GM03348 (cell line): ENCODE data around the gene UBE2L6.
"Not testable (repeated sequence)": the region's sequence is repeated elsewhere in the genome, so short reads cannot be mapped to it uniquely, and the experiment has no call there.

Source experiments
- DNase-seq: peaks from one replicate; pipeline ENCODE4 v3.0.0; 2012; ENCODE audit warnings: low spot score

The UBE2L6 gene

DNA sequence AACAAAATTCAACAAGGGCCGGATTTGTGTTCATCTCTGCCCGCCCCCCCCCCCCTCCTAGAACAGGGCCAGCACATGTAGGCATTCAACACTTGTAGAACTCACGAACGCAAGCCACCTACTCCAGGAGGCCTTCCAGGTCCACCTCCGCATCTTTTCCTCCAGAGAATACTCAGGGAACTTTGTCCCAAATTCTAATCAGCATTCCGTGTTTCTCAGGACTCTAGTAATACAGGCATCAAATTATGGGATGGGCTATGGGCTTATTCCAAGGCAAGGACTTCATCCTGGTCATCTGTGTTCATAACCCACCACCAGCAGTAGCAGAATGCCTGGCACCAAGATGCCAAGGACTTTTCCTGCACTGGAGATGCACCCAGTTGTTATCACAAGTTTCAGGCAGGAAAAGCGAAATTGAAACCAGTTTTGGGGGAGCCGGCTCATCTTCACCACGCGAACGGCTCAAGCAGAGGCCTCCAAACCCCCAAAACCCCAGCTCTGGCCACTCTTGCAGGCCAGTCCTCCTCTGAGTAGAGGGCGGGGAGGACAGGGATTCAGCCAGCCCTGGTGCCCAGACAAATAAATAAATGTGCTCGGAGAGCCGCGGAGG lies 462 bp downstream of the UBE2L6 start:
- peak; percentile 29 for DNase-seq

DNA sequence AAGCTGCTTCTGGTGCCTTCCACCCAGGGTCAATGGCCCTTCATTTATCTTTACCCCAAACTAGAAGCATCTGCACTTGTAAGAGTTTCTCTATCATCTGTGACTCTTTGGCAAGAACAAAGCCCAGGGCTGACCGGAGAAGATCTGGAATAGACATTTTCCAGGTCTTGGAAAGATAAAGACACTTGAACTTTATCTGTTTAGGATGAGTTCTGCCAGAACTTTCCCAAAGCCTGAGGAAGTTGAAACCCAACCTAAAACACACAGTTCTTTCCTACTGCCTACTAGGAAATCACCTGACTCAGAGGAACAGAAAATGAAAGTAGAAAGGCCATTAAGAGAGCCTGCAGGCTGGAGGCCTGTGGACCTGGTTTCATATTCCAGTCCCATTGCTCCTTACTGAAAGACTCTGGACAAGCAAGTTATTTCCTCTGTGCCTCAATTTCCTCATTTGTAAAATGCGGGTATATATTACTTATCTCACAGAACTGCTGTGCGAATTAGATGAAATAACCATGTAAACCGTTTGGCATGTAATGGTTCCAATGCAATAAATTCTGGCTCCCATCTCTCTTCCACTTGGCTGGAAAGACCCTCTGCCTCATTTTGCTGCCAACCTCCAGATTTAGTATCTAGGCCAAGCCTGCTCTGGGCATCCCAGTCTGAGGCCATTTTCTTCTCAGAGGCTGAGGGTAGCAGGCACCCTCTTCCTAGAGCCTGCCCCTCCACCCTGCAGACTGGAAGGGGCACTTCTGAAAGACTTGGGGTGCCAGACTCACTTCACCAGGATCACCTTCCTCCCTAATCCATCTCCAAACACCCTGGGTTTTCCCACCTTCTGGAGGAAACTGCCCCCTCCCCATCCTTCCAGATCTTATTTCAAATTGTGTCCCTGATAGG lies 1.2 kb downstream of the UBE2L6 start:
- peak; percentile 63 for DNase-seq

DNA sequence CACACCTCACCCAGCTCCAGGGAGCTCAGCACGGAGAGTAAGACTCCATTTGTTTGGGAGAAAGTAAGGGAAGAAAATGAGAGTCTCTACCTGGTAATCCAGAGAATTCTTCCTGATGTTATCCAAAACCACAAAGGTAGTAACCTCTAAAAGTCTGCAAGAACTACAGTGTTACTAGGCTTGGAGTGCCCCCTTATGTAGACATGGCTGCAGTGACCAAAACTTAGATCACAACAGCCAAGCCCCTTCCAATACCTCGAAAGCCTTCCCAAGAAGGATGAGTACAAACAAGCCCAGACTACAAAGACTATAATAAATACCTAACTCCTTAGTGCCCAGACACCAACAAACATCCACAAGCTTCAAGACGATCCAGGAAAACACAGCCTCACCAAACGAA lies 4.9 kb downstream of the UBE2L6 start:
- DNase-seq: no peak

DNA sequence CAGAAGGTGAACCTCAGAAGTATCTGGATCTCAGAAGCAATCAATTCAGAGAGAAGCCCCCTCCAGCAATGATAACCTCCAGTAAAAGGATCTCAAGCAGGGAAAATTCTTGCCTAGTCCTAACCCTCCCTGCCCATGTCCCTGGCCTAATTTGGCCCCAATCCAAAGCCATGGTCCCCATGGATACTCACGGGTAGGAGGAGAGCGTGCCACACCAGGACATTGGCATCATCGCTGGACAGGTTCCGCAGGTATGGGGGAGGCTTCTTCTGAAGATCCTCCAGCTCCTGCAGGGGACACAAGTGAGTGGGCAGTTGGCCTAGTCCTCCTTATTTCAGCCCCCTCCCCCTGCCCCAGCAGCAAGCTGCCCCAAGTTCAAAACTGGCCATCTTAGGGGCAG lies 7.3 kb downstream of the UBE2L6 start:
- DNase-seq: no peak

DNA sequence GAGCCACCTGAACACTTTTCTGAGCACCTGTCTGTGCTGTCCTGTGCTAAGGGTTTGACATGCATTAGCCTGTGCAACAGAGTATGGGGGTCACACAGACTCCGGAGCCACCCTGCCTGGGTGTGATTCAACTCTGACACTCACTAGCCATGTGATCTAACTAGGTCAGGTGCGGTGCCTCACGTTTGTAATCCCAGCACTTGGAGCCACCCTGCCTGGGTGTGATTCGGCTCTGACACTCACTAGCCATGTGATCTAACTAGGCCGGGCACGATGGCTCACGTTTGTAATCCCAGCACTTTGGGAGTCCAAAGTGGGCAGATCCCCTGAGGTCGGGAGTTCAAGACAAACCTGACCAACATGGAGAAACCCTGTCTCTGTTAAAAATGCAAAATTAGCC lies 11.4 kb downstream of the UBE2L6 start:
- DNase-seq: no peak

DNA sequence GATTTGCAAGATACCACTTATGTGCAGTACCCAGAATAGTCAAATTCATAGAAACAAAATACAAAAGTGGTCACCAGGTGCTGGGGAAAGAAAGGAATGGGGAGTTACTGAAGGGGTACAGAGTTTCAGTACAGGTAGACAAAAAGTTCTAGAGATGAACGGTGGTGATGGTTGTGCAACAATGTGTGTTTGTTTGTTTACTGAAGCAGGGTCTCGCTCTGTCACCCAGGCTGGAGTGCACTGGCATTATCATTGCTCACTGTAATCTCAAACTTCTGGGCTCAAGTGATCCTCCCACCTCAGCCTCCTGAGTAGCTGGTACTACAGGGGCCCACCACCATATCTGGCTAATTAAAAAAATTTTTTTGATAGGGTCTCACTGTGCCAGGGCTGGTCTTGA lies 12.1 kb downstream of the UBE2L6 start:
- no peak for DNase-seq

DNA sequence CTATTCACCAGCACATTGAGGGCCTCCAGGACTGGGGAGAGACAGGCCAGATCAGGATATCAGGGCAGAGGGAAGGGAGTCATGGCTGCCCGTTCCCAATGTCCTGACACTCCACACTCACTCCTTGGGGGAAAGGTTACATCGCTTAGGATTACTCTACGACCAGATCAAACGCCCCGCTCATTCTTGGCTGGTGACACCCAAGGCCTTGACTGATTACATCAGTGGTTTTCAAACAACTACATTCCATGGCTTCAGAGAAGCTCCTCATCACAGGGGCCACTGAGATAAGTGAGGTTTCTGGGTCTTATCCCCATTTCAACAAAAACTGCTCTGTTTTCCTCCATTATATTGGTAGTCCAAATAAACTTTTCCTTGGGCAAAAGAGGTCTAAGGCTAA lies 15.0 kb downstream of the UBE2L6 start:
- DNase-seq: no peak

DNA sequence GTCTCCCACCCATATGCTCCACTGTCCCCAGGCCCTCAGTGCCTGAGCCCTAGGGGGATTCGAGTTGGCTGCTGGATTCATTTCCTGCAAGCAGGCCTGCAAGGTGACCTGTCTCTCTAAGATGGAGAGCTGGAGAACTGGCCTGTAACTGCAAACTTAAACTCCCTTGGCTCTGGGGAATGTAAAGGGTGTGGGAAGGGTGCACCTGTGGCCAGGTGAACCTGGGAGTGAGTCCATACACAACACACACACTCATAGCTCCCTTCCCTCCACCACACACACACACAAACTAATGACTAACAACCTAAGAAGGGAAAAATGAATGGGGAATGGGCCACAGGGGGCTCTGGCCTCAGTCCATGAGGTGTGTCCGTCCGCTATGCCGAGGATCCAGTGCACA lies 15.5 kb downstream of the UBE2L6 start:
- DNase-seq: no peak

DNA sequence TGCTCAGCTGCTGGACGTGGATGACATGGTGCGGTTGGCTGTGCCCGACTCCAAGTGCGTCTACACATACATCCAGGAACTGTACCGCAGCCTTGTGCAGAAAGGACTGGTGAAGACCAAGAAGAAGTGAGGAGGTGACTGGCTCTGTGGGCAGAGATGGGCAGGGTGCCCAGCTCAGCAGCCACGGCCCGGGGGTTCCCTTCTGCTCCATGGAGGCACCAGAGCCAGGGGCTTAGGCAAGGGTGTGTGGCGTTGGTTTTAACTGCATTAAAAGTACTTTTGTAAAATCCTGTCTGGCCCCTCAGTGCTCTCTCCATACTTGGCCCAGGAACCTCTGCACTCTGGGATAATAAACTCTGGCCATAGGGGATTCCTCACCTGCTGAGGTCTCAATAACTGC lies 17.5 kb downstream of the UBE2L6 start:
- DNase-seq: no peak

DNA sequence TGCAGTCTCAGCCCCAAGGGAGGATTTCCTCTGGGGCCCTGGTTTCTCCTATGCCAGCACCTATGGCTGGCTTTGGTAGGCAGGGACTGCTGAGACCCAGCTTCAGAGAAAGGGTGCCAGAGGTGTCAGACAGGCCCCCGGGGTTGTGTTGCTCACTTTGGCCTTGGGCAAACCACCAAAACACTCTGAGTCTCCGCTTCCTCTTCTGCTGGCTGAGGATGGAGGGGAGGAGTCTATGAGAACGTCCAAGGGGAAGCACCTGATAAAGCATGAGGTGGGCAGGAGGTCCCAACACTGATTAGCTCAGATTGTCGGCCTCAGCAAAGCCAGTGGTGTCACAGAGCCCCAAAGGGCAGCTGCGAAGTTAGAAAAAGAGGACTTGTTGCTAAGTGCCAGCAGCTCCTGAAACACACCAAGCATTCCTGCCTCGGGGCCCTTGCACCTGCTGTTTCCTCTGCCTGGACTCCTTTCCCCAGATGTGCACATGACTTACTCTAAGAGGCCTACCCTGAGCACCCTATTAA lies 19.6 kb downstream of the UBE2L6 start:
- no peak for DNase-seq

DNA sequence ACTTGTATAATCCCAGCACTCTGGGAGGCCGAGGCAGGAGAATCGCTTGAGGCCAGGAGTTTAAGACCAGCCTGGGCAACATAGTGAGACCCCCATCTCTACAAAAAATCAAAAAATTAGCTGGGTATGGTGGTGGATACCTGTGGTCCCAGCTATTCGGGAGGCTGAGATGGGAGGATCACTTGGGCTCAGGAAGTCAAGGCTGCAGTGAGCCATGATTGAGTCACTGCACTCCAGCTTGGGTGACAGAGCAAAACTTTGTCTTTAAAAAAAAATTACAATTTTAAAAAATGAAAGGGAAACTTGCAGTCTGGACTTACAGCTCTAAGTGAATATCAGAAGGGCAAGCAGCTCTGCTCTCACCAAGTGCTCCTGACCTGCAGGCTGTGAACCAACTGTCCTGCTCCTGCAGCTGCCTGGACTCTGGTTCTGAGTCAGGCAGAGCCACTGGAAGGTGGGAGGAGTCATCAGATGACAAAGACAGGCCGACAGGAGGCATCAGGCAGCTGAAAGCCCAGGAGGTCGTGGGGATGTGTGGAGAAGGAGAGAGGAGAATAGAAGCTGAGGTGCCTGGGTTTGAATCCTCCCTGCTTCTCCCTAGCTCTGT lies 20.5 kb downstream of the UBE2L6 start:
- DNase-seq: peak; percentile 65

DNA sequence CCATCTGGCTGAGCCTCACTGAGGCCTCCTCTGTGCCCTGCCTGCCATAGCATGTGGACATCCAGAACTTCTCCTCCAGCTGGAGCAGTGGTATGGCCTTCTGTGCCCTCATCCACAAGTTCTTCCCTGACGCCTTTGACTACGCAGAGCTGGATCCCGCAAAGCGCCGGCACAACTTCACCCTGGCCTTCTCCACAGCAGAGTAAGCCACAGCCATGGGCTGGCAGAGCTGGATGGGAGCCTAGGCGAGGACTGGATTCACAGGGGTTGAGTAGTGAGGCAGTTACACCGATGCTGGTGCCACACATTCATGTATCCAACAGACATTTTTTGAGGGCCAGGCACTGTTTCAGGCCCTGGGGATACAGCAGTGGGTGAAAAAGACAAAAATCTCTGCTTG lies 21.0 kb downstream of the UBE2L6 start:
- no peak for DNase-seq

DNA sequence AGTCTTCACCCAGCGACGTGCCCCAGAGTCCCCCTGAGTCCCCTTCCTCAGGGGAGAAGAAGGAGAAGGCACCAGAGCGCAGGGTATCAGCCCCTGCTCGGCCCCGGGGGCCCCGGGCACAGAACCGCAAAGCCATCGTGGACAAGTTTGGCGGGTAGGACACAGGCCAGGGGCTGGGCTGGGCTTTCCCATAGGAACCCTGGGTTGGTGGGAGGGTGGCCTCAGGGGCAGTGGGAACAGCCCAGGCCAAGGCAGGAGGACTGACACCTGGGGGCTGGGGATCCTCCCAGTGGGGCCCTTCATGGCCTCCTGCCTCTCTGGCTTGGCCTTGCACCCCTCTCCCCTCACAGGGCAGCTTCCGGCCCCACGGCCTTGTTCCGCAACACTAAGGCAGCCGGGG lies 21.6 kb downstream of the UBE2L6 start:
- no peak for DNase-seq

DNA sequence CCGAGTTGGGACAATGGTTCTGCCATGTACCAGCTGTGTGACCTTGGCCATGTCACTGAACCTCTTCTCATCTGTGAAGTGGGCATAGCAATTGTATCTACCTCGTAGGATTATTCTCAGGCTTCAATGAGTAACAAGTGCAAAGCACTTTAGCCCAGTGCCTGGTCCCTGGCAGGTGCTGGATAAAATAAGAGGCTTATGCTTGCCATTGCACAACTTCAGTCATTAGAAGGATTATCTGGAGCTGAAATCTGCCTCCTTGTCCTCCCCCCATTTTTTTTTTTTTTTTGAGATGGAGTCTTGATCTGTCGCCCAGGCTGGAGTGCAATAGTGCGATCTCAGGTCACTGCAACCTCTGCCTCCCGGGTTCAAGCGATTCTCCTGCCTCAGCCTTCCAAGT lies 22.9 kb downstream of the UBE2L6 start:
- DNase-seq: no peak

DNA sequence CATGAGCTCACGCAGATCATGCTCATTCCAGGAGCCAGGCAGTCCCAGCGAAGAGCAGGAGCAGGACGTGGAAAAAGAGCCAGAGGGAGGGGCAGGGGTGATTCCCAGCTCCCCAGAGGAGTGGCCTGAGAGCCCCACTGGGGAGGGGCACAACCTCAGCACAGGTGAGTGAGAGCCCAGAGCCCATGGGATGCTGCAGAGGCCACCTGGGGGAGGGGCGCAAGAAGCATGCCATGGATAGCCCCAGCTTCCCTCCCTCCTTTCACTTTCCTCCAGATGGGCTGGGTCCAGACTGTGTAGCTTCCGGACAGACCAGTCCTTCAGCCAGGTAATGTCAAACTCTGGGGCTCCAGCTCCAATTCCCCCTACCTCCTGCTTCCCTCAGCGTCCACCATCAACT lies 23.9 kb downstream of the UBE2L6 start:
- DNase-seq: no peak

DNA sequence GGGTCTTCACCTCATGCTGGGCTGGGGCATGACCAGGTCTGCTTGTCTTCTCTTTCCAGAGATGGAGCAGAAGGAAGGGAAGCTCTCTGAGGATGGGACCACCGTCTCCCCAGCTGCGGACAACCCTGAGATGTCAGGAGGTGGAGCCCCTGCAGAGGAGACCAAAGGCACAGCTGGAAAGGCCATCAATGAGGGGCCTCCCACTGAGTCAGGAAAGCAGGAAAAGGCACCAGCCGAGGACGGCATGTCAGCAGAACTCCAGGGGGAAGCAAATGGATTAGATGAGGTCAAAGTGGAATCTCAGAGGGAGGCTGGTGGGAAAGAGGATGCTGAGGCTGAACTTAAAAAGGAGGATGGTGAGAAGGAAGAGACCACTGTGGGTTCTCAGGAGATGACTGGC lies 24.9 kb downstream of the UBE2L6 start:
- no peak for DNase-seq

DNA sequence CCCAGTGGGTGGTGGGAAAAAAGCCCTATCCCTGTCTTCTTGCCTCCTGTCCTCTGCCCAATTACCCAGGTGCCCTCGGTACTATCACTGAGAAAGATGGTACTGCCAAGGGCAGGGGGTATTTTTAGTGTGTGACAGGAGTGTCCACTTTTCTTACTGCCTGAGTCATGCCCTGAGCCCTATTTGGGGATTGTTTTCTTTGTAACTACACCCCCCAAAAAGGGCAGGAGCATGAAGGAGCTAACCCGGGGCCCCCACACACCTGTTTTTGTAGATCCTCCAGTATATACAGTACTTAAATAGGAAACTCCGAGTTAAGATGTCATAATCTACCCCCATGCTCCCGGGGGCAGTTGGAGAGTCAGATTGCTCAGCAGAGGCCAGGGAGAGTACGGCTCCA lies 26.3 kb downstream of the UBE2L6 start:
- DNase-seq: no peak

DNA sequence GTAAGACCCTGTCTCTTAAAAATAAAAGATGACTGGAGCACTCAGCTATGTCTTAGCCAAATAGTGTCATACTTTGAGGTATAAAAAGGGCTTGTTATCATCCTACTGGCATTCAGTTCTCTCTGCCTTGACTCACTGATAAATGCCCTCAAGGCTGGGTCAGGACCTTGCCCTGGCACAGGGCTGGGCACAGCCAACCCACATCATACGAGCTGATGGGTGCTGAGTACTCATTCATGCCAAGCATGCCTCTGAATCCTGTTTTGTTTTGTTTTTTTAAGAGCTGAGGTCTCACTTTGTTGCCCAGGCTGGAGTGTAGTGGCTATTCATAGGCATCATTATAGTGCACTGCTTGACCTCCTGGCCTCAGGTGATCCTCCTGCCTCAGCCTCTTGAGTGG lies 28.1 kb downstream of the UBE2L6 start:
- no peak for DNase-seq

DNA sequence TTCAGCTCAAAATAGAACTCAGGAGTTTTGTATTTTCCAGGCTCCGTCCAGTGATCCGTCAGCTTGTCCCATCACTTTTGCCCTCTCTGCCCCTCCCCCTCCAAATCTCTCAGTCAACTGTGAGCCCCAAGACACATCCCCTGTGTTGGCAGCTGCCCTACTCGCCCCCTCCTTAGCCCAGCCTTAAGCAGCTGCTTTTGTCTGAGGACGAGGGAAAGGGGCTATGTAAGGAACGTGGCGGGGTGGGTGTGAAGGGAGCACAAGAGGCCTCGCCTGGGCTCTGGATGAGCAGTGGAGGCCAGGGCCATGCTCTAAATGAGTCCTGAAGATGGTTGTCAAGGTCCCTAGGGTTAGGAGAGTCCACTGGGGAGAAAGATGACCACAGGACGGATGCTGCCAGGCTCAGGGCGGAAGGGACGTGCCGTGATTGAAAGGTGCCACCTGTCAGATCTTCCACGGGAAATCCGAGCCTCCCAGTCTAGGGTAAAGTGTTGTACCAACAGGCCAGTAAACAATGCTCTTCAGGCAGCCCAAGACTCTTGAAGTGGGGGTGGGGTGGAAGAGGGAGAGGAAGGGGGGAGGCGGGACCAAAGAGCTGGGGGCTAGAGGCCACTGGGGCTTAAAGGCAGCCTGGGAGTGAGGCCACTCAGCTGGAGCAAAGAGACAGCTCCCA lies 30.4 kb downstream of the UBE2L6 start, which contains the start of gene SMTNL1:
TSS of gene SMTNL1 (plus strand) at position 649 of the 673 bp plus-strand sequence. CDS start 5,048 bp downstream, outside the sequence.
- no peak for DNase-seq

DNA sequence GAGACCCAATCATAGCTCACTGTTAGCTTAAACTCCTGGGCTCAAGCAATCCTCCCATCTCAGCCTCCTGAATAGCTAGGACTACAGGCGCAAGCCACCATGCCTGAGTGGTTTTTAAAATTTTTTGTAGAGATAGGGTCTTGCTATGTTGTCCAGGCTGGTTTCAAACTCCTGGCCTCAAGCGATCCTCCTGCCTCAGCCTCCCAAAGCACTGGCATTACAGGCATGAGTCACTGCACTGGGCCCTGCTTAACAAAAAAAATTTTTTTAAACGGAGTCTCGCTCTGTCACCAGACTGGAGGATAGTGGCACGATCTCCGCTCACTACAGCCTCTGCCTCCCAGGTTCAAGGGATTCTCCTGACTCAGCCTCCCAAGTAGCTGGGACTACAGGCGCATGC lies 33.0 kb downstream of the UBE2L6 start:
- DNase-seq: not testable (repeated sequence)

DNA sequence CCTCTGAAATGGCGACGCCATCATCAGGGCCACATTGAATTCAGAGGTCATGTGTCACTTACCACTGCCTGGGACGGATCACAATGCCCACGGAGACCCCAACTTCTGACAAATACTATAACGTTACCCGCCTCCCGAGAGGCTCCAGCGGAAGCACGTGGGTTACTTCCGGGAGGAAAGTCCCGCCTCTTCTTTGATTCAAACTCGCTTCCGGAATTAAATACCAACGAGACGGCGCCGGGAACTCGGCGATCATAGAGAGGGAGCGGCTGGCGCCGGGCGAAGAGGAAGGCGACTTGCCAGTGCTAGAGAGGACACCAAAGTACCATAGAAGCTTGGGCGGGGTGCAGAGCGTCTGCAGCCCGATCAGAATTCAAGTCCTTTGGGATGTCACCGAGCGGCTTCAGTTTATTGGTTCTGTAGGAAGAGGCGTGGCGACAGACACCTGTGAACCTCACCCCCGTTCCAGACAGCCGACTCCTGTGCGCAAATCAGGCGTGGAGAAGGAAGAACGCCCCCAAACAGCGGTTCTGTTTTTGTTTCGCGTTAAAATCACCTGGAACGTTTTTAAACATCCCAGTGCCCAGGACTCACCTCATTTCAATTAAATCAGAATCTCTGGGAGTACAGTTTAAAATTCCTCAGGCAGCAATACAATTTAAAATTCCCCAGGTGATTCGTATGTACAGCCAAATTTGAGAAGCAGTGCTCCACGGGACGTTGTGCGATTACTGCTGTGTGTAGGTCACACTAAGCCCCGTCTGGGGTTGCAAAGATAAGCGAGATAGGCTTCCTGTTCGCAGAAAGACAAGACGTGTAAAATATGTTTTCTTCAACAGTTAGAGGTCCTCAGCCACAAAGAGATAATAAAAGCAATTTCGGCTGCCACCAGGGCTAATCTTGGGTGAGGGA lies 36.6 kb downstream of the UBE2L6 start, which contains the start of gene TIMM10:
TSS of gene TIMM10 (minus strand) at position 159 of the 912 bp plus-strand sequence. CDS start 565 bp downstream, outside the sequence.
- DNase-seq: peak; percentile 93
